GM19193 (cell line): Measurements from ENCODE around the gene METAP2.

Source experiments
- POLR2A ChIP-seq: IDR thresholded peaks from 4 replicates; pipeline ENCODE4 v1.6.1; 2011; ENCODE audit not compliant: insufficient read depth, insufficient read length; ENCODE audit errors: extremely low read depth

METAP2 gene

DNA sequence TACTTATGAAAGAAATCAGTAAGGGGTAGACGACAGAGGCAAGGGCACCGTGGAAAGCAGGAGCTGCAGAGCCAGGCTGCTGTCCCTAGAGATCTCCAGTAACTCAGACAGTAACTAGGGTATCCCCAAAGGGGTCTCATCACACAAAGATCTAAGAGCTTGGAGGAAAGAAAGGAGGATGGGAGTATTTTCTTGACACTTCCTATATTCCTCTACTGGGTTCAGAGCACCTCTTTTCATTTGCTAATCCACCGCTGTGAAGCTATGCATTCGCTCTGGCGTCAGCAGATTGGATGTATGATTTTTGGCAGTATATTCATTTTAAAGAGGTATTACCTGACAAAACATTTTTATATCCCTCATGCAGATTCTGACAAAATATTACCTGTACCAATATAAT lies 64.7 kb downstream of the METAP2 start:
- TF ChIP-seq POLR2A = no peak

DNA sequence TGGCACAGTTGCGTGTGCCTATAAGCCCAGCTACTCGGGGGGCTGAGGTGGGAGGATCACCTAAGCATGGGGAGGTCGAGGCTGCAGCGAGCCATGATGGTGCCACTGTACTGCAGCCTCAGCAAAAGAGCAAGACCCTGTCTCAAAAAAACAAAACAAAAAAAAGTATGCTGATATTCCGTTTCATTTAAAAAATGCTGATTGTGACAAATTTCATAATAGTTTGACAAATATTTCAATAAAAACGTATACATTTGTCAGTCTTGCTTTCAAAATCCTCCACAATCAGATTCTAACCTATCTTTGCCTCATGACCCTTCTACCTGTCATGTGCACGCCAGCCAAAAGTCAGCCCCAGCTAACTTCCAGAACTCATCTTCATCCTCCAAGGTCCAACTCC lies 67.5 kb downstream of the METAP2 start:
- TF ChIP-seq POLR2A = no peak

GRCh38 chr12:95543305-95543704 lies 69.4 kb downstream of the METAP2 start:
- no peak for TF ChIP-seq POLR2A

- TF ChIP-seq POLR2A = no peak
Measured at GRCh38 chr12:95544756-95545155, 70.8 kb downstream of the METAP2 start.

DNA sequence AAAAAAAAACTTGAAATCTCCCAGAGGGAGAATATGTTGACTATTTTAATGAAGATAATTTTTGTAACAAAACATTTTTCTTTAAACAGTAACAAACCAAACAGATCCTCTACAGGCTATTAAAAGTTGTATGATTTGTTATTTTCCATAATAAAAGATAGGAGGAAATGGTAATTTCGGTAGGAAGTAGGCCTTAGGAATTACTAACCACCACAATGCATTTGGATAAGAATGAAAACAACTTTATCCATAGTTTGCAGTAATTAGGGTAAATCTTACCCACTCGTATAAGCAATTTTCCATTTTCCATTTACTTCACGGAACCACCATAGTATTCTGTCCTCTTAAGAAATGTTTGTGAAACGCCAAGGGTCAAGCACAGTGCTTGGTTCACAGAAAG lies 71.4 kb downstream of the METAP2 start:
- no peak for TF ChIP-seq POLR2A

DNA sequence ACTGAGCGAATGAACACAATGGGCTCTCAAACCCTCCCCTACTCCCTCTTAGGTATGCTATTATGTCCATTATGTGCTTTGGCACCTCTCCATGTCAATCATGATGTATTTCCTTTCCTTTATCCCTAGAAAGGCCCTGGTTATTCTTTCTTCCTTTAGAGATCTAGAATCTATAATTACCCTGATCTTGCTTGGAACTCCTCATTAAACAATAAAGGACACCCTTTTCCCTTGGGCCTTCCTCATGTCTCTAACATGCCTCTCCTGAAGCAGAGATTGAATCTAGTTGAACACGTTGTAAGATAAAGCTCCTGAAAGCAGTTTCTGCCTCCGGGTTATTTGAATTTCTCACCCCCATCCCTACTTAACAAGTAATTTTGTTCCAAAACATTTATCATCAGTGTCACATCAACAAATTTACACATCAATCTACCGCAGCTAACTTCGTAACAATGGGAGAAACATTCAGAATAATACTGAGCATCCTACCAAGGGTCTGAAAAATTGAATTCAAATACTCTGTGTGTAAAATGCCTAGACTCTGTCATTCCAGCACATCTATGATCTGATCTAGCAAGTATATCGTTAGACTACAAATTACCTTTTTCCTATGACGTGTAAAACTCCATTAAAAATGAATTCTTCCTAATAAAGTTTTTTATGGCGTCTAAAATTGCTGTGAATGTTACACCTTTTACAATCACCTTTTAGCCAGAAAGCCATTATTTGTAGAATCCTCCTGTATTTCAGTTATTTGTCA lies 72.0 kb downstream of the METAP2 start:
- TF ChIP-seq POLR2A = no peak

DNA sequence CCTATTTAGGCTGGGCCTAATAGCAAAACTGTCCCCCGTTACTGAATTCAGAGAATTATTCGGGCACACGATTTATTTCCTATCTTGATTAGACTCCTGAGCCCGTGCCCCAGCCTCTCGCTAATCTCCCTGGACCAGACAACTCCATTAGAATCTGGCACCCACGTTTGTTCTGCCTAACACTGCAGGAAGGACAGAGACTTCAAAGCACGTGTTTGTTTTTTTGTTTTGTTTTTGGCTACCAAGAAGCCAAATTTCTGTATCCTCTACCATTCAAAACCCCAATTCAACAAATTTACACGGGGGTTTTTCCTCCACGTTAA lies 72.5 kb downstream of the METAP2 start:
- no peak for TF ChIP-seq POLR2A

- TF ChIP-seq POLR2A = no peak
Measured at GRCh38 chr12:95547522-95548055, 73.6 kb downstream of the METAP2 start.

DNA sequence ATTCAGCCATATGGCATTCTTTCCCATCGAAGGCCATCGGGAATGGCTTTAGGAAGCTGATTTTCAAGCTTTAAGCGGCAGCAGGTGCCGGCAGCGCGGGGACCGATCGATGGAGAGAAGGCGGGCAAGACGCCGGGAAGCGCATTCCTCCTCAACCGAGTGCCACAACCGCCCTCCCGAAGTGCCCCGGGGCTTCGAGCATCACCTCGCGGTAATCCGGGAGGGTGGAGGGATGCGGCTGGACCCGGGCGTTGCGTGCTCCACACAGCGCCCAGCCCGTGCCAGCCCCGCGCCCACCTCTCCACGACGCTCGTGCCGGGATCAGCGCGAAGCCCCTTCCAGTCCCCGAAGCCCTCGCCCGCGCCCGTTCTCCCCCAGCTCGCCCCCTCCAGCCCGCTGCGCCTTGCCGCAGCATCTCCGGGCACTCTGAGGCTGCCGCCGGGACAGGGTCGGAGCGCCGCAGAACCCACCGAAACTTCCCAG lies 74.1 kb downstream of the METAP2 start:
- no peak for TF ChIP-seq POLR2A

GRCh38 chr12:95548539-95549391 lies 74.8 kb downstream of the METAP2 start:
- no peak for TF ChIP-seq POLR2A

GRCh38 chr12:95549392-95550084 lies 75.6 kb downstream of the METAP2 start:
- TF ChIP-seq POLR2A = no peak

GRCh38 chr12:95551305-95551704 lies 77.4 kb downstream of the METAP2 start, which contains the start of gene USP44:
Gene USP44 (minus strand): TSS chr12:95551476. CDS start chr12:95534256, 17,220 bp downstream.
- TF ChIP-seq POLR2A = no peak

DNA sequence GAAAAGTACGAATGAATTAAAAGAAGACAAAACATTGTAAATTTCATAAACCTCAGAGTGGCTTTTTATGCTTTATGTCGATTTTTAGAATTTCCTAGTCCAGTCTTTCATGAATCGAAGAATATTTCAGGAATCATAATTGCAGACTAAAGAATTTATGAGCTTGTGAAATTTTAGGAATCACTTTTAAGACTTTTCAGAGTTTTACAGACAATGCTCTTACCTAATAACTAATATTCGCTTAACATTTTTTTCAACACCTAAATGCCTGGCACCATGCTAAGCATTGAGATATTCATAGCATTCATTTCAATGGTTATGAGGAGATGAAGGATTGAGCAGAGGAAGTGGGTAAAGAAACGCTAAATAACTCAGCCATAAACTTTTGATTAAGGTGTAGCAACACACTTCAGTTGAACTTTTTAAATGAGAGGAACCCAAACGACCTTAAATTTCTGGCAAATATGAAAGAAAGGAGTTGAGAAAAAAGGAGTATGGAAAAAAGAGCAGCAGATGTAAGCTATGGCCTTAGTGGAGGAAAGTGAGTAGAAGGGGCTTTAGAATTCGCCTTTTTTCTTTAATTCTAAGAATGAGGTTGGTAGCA lies 78.1 kb downstream of the METAP2 start:
- no peak for TF ChIP-seq POLR2A

DNA sequence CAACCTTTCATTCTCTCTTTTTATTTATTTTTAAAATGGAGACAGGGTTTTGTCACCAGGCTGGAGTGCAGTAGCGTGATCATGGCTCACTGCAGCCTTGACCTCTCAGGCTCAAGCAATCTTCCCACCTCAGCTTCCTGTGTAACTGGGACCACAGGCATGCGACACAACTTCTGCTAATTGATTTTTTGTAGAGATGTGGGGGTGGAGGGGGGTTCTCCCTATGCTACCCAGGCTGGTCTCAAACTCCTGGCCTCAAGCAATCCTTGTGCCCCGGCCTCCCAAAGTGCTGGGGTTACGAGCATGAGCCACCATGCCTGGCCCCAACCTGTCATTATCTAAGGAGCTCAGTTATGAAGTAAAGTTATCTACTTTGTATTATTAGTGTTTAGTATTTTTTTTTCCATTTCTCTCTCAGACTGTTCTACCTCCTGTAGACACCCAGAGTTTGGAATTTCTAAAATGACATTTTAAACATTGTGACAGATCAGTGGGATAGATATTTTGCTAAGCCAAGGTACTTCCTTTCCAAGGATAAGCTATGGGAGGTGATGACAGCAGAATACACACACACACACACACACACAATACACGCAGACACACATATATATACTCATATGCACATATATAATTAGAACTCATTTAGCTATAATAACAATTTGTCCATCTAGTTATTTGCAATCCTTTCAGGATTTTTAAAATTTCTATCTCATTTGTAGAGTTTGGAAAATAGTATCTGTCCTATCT lies 79.4 kb downstream of the METAP2 start:
- TF ChIP-seq POLR2A = no peak

GRCh38 chr12:95554532-95555071 lies 80.7 kb downstream of the METAP2 start:
- no peak for TF ChIP-seq POLR2A

DNA sequence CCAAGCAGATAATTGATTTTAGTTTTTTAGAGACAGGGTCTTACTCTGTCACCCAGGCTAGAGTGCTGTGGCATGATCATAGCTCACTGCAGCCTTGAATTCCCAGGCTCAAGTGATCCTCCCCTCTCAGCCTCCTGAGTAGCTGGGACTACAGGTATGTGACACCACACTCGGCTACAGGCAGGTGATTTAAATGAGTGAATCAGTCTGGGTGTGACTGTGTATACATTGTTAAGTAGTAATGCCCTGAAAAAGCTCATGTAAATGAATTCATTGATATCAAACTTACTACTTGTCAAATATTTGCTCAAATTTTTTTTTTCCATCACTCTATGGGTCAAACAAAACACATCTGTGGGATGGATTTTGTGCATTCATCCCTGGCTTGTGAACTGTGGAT lies 83.7 kb downstream of the METAP2 start:
- no peak for TF ChIP-seq POLR2A
